Neural cell (in vitro differentiated cells): ENCODE data around the gene NANOS2.

Experiments
- EP300 ChIP-seq: fragments of 450-650 bp; conservative IDR thresholded peaks from 2 replicates; pipeline ENCODE4 v1.6.1; 2014; ENCODE audit warnings: antibody characterized with exemption, mild to moderate bottlenecking, moderate library complexity; ENCODE audit not compliant: poor library complexity, severe bottlenecking
- EZH2 ChIP-seq: fragments of 200-600, 300-800 bp; shearing (Covaris generic), sonication (generic); IDR thresholded peaks from 2 replicates; pipeline ENCODE4 v1.6.1; 2014; ENCODE audit warnings: antibody characterized with exemption, low read length, borderline replicate concordance, mild to moderate bottlenecking; ENCODE audit not compliant: insufficient read depth, poor library complexity, severe bottlenecking
- MXI1 ChIP-seq: fragments of 450-650 bp; conservative IDR thresholded peaks from 2 replicates; pipeline ENCODE4 v1.6.1; 2014; ENCODE audit warnings: antibody characterized with exemption, mild to moderate bottlenecking; ENCODE audit not compliant: poor library complexity, severe bottlenecking
- POLR2AphosphoS5 ChIP-seq: IDR thresholded peaks from 2 replicates; pipeline ENCODE4 v1.6.1; 2012
- RAD21 ChIP-seq: fragments of 450-650 bp; conservative IDR thresholded peaks from 2 replicates; pipeline ENCODE4 v1.6.1; 2014; ENCODE audit warnings: antibody characterized with exemption, mild to moderate bottlenecking, moderate library complexity
- SMC3 ChIP-seq: fragments of 450-650 bp; conservative IDR thresholded peaks from 2 replicates; pipeline ENCODE4 v1.6.1; 2014; ENCODE audit warnings: antibody characterized with exemption, mild to moderate bottlenecking, moderate library complexity; ENCODE audit not compliant: poor library complexity
- TAF1 ChIP-seq: IDR thresholded peaks from 2 replicates; pipeline ENCODE4 v1.6.1; 2012; ENCODE audit warnings: low read depth
- TF ChIP-seq, protein P1 (sequence below): fragments of 450-650 bp; IDR thresholded peaks from 2 replicates; pipeline ENCODE4 v1.5.1; 2014; ENCODE audit warnings: antibody characterized with exemption, mild to moderate bottlenecking, moderate library complexity; ENCODE audit not compliant: poor library complexity, severe bottlenecking

DNA sequence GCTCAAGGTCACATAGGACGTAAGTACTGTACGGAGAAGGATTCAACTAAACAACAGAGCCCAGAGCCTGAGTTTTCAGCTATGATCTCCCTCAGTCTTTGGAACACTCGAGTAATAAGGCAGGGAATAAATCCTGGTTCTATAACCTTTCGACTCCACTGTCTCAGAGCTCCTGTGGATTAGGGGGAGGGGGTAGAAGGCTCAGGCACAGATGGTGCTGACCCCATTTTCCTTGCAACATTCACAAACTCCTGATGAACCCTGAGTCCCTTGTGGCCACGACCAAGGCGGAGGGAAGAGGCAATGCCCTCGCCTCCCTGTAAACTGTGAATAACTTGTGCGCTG lies 37.7 kb upstream of the NANOS2 start:
- TF ChIP-seq EZH2 (no peak), EP300 (no peak), MXI1 (no peak), TAF1 (no peak), RAD21 (no peak), POLR2AphosphoS5 (no peak), SMC3 (no peak)
- TF ChIP-seq, protein P1, sequence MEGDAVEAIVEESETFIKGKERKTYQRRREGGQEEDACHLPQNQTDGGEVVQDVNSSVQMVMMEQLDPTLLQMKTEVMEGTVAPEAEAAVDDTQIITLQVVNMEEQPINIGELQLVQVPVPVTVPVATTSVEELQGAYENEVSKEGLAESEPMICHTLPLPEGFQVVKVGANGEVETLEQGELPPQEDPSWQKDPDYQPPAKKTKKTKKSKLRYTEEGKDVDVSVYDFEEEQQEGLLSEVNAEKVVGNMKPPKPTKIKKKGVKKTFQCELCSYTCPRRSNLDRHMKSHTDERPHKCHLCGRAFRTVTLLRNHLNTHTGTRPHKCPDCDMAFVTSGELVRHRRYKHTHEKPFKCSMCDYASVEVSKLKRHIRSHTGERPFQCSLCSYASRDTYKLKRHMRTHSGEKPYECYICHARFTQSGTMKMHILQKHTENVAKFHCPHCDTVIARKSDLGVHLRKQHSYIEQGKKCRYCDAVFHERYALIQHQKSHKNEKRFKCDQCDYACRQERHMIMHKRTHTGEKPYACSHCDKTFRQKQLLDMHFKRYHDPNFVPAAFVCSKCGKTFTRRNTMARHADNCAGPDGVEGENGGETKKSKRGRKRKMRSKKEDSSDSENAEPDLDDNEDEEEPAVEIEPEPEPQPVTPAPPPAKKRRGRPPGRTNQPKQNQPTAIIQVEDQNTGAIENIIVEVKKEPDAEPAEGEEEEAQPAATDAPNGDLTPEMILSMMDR = no peak
